Epithelial cell of esophagus (primary cell): Measurements from ENCODE around the gene CAPS2.

Experiments
- DNase-seq: peaks from one replicate; pipeline ENCODE4 v3.0.0; 2010; ENCODE audit warnings: low read depth
- H3K4me3 ChIP-seq: 2 replicates; pipeline ENCODE4 v1.5.1; 2011; ENCODE audit warnings: mild to moderate bottlenecking, low read length, control low read depth
- CTCF ChIP-seq: IDR thresholded peaks from 2 replicates; pipeline ENCODE4 v1.5.1; 2011; ENCODE audit warnings: low read depth, mild to moderate bottlenecking, low read length, control low read depth, inconsistent platforms; ENCODE audit not compliant: insufficient read depth; ENCODE audit errors: missing control alignments

CAPS2 gene

DNA sequence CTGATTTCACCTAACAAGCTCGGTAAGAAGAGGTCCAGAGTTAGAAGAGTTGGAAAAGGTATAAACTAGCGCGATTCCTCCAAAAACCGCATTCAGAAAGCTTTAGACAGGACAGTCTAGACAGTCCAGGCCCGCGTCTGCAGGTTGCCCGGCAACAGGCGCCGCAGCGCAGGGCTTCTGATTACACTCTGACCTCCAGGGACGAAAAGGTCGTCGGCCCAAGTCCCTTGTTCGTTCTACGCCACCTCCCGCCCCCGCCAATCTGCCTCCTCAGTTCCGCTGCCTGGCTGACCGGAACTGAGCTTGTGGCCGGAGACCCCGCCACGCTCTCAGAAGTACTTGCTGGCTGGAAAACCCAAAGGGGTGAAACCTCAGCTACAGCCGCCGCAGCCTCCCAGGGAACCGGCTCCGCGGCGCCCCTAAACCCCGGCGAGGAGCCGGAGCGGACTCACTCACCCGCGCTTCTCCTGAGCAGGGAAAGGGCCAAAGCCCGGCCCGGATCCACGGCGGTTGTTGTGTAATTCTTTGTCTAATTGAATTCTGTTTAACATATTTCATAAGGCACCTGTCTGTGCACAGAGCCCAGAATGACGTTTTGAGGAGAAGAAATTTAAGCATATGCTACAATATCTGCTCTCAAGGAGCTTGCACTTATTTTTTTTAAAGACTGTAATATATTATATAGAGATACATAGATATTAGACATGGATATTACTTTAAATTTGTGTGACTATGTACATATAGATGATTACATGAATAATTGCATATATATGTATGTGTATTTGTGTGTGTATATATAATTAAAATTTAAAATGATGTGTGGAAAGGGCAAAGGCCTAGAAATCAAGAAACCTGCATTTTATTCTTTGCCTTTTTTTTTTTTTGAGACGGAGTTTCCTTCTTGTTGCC lies at the start of gene CAPS2:
Gene CAPS2, minus strand, starts transcription at position 407 of the 909 bp plus-strand sequence. CDS start 3,826 bp downstream, outside the sequence.
- peak; percentile 92 for DNase-seq

GRCh38 chr12:75378354-75378753 lies 48.2 kb upstream of the CAPS2 start:
- no peak for DNase-seq
- TF ChIP-seq CTCF, result no peak
- no peak overlapping the region for H3K4me3 ChIP-seq

More for the DNA sequence above, at the start of gene CAPS2:
- H3K4me3 ChIP-seq, result peak within 1 kb of the TSS; percentile 73
- no peak for TF ChIP-seq CTCF

GRCh38 chr12:75374971-75375370 lies 44.8 kb upstream of the CAPS2 start:
- TF ChIP-seq CTCF, result no peak
- H3K4me3 ChIP-seq, result no peak overlapping the region
- no peak for DNase-seq

DNA sequence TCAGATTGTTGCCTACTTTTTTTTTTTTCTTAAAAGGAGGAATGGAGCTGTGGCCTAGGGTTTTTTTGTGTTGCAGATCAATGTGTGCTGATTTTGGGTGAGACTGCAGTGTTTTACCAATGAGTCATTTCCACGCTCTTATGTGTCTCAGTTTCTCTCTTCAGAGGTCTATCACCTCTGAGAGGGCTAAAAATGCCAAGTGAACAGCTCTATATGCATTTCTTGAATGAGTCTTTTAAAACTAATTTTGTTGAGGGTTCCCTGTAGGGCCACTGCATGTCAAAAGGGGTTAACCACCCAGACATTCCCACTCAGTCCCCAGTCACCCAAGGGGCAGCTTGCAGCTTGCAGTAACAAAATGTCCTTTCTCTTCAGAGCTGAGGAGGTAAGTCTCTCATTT lies 36.5 kb upstream of the CAPS2 start:
- TF ChIP-seq CTCF, result no peak
- H3K4me3 ChIP-seq, result no peak overlapping the region
- DNase-seq, result no peak

DNA sequence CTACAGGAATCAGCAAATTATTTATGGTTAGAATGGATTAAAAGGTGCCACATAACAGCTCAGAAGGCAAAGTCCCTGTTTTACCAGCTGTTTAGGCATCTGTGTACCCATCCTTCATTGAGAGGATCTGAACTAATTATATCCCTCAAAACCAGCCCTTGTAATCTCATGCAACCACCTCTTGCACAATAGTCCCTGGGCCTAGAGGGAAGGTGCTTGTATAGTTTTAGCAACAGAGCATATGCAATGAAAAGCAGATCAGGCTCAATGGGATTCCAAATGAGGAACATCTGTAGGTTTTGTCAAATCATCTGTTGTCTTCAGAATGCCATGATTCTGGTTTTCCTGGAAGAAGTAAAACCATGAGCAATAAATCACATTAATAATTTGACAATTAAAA lies 34.8 kb upstream of the CAPS2 start:
- peak; percentile 28 for DNase-seq
- no peak for TF ChIP-seq CTCF
- no peak overlapping the region for H3K4me3 ChIP-seq

DNA sequence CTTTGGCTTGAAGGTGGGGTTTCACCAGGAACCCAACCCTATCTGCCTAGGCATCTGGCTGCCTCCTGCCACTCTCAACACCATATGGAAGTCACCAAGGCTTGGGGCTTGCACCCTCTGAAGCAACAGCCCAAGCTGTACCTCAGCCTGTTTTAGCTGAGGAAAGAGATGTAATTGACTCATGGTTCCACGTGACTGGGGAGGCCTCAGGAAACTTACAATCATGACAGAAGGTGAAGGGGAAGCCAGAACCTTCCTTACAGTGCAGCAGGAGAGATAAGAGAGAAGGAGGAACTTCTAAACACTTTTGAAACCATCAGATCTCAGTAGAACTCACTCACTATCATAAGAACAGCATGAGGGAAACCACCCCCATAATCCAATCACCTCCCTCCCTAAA lies 31.3 kb upstream of the CAPS2 start:
- no peak overlapping the region for H3K4me3 ChIP-seq
- DNase-seq, result no peak
- TF ChIP-seq CTCF, result no peak

DNA sequence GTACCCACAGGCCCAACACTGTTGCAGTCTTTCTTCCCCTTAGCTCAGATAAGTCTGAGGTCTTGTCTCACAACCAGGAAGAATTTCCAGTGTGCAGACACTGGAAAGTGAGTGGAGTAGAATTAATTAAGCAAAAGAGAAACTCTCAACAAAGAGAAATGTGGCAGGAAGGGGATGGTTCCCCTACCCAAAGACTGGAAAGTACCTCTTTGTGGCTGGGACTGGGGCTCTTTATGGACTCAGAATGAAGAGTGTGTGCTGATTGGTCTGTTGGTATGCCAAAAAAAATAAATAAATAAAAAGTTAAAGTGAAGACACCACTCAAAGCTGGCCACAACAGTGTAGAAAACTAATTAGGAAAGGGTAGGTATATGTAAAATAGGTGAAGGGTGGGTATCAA lies 30.8 kb upstream of the CAPS2 start:
- no peak for TF ChIP-seq CTCF
- H3K4me3 ChIP-seq, result no peak overlapping the region
- DNase-seq, result no peak
